CD4-positive, alpha-beta memory T cell (primary cell): ENCODE measurements around the gene ZRANB1. TPM values are rescaled to one million over a fixed set of nuclear protein-coding genes. Genes with fewer than 3 reads are reported as not detected.

Experiments used
- CTCF ChIA-PET: fragments of 350-600 bp; sonication (Branson Sonifier 250); formaldehyde crosslinking; loops from one replicate; lab custom pipeline; 2021; ENCODE audit warnings: inconsistent platforms; ENCODE audit not compliant: partially characterized antibody; lab: Charles Lee
- POLR2A ChIA-PET: fragments of 350-600 bp; sonication (Branson Sonifier 250); formaldehyde crosslinking; loops from one replicate; lab custom pipeline; 2021; ENCODE audit not compliant: partially characterized antibody; lab: Charles Lee
- DNase-seq, 5 donors: peaks; one replicate each; pipeline versions ENCODE4 v3.0.0 to v3.0.0-alpha.2; 2020 to 2022; ENCODE audit warnings: mixed read lengths in 1 of 5
- H3K27ac ChIP-seq: one replicate; pipeline ENCODE4 v1.7.0; 2013; ENCODE audit warnings: low read depth, low read length
- H3K27me3 ChIP-seq: 2 replicates; pipeline ENCODE4 v1.7.0; 2013; ENCODE audit warnings: mild to moderate bottlenecking, low read length, moderate library complexity; ENCODE audit not compliant: insufficient read depth
- H3K36me3 ChIP-seq: 2 replicates; pipeline ENCODE4 v1.7.0; 2013; ENCODE audit warnings: mild to moderate bottlenecking, low read length, moderate library complexity; ENCODE audit not compliant: insufficient read depth
- H3K4me1 ChIP-seq: 2 replicates; pipeline ENCODE4 v1.7.0; 2013; ENCODE audit warnings: mild to moderate bottlenecking, low read length, moderate library complexity; ENCODE audit not compliant: insufficient read depth
- H3K4me3 ChIP-seq, 2 donors: one replicate each; pipeline ENCODE4 v1.7.0; 2013; ENCODE audit warnings: low read length in 2 of 2, mild to moderate bottlenecking in 1 of 2
- H3K9me3 ChIP-seq, 2 donors: one replicate each; pipeline ENCODE4 v1.7.0; 2013; ENCODE audit warnings: low read length in 2 of 2, control low read depth in 1 of 2; ENCODE audit not compliant: control insufficient read depth in 1 of 2
- H3K27ac Mint-ChIP-seq, 7 donors: one replicate each; pipeline ENCODE4 v1.8.0; 2020 to 2021; ENCODE audit warnings: mixed read lengths in 7 of 7, mild to moderate bottlenecking in 6 of 7, inconsistent platforms in 3 of 7, moderate library complexity in 3 of 7
- H3K27me3 Mint-ChIP-seq, 2 donors: one replicate each; pipeline ENCODE4 v1.8.0; 2020 to 2021; ENCODE audit warnings: mixed read lengths in 2 of 2
- H3K36me3 Mint-ChIP-seq, 2 donors: one replicate each; pipeline ENCODE4 v1.8.0; 2020 to 2021; ENCODE audit warnings: mixed read lengths in 2 of 2, inconsistent platforms in 1 of 2, mild to moderate bottlenecking in 1 of 2
- H3K4me1 Mint-ChIP-seq, 4 donors: one replicate each; pipeline ENCODE4 v1.8.0; 2020 to 2021; ENCODE audit warnings: mixed read lengths in 4 of 4, mild to moderate bottlenecking in 1 of 4
- H3K4me3 Mint-ChIP-seq, 8 donors: one replicate each; pipeline ENCODE4 v1.8.0; 2020 to 2021; ENCODE audit warnings: mixed read lengths in 8 of 8, mild to moderate bottlenecking in 7 of 8, moderate library complexity in 6 of 8, inconsistent platforms in 3 of 8
- H3K9me3 Mint-ChIP-seq, 8 donors: one replicate each; pipeline ENCODE4 v1.8.0; 2020 to 2021; ENCODE audit warnings: mixed read lengths in 8 of 8, mild to moderate bottlenecking in 5 of 8, inconsistent platforms in 3 of 8, moderate library complexity in 1 of 8
- intact Hi-C: fragments of 100-400 bp; cut with micrococcal nuclease; formaldehyde crosslinking; loops from one replicate; pipeline ENCODE4 v1.15.1; 2023
- polyA plus RNA-seq, 2 donors: library from polyadenylated mRNA; unstranded; fragments of 300-500 nt; fragmentation: Illumina TruSeq; gene quantifications; one replicate each; pipeline ENCODE4 v1.2.3, GENCODE V29; 2021
- total RNA-seq, 2 experiments: library from RNA; stranded (reverse); gene quantifications; one replicate each; pipeline ENCODE4 v1.2.3, GENCODE V29; 2021

ZRANB1 gene
- total and polyA plus RNA-seq, 4 experiments from 2014 or later = 6.2 to 23.8 (median 16.4) TPM

- H3K36me3 ChIP-seq = no peaks in the 10 kb centered on the region
- H3K4me1 ChIP-seq = no peaks in the 10 kb centered on the region
- intact Hi-C loops = no loop called here
- no peak overlapping the region for H3K4me3 ChIP-seq
- ChIA-PET CTCF (no interaction called here), POLR2A (no interaction called here)
- H3K27ac Mint-ChIP-seq = no peak overlapping the region
- H3K27me3 Mint-ChIP-seq = peaks cover 4 to 7% of the 10 kb centered on the region in 2 donors
- H3K27me3 ChIP-seq = no peaks in the 10 kb centered on the region
- no peak for DNase-seq
- no peaks in the 10 kb centered on the region for H3K9me3 ChIP-seq
- no peaks in the 10 kb centered on the region for H3K36me3 Mint-ChIP-seq
- no peaks in the 10 kb centered on the region for H3K9me3 Mint-ChIP-seq
- H3K4me3 Mint-ChIP-seq = no peak overlapping the region
- no peak overlapping the region for H3K27ac ChIP-seq
- H3K4me1 Mint-ChIP-seq = peaks cover 0 to 3% (median 0%) of the 10 kb centered on the region in 4 donors
Measured at GRCh38 chr10:125026974-125027735, 85.2 kb downstream of the ZRANB1 start.

DNA sequence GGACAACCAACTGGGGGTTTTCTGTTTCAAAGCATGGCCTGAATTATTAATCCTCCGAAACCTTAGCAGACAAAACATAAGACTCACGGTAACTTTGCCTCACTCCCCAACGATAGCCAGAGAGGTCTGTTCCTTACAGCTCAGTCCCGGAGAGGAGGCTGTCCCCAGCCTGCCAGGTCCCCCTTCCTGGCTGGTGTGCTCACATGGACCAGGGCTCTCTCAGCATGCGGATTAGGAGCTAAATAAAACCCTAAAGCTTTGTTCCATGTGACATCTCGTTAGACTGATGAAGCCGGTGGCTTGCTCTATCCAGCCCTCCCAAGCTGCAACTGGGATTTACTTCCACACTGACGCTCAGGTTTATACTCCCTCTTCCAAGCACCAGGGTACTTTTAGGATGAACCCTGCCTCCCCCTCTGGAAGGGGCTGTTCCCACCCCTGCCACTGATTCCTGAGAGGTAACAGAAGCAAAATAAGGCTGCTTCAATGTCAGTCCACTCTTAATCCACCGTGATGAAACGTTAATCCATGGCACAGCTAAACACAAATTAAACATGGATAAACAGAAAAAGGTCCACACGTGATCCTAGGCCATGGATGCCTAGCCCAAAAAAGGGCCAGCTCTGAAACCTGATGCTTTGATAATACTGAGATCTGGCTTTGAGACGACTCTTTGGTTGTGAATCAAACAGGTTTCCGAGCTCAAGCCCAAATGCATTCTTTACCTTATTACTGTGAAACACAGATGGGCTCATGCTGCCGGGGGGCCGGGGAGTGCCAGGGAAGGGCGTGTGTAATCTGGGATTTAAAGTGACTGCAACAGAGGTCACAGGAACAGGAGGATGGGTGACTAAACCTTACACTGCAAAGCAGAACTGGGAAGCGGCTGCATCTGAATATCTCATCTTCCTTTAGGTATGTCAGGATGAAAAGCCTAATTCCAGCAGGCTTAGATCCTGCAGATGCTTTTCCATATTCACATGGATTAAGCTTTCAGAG is 86.2 kb downstream of the ZRANB1 start:
- no peaks in the 10 kb centered on the region for H3K36me3 Mint-ChIP-seq
- no peak overlapping the region for H3K27ac ChIP-seq
- no peak overlapping the region for H3K27ac Mint-ChIP-seq
- no peaks in the 10 kb centered on the region for H3K9me3 ChIP-seq
- CTCF ChIA-PET = no interaction called here
- POLR2A ChIA-PET = no interaction called here
- intact Hi-C loops = no loop called here
- H3K27me3 ChIP-seq = no peaks in the 10 kb centered on the region
- no peak for DNase-seq
- no peaks in the 10 kb centered on the region for H3K9me3 Mint-ChIP-seq
- no peaks in the 10 kb centered on the region for H3K36me3 ChIP-seq
- peaks cover 3 to 5% of the 10 kb centered on the region in 2 donors for H3K27me3 Mint-ChIP-seq
- no peaks in the 10 kb centered on the region for H3K4me1 ChIP-seq
- H3K4me3 Mint-ChIP-seq = no peak overlapping the region
- peaks cover 0 to 2% (median 0%) of the 10 kb centered on the region in 4 donors for H3K4me1 Mint-ChIP-seq
- no peak overlapping the region for H3K4me3 ChIP-seq

DNA sequence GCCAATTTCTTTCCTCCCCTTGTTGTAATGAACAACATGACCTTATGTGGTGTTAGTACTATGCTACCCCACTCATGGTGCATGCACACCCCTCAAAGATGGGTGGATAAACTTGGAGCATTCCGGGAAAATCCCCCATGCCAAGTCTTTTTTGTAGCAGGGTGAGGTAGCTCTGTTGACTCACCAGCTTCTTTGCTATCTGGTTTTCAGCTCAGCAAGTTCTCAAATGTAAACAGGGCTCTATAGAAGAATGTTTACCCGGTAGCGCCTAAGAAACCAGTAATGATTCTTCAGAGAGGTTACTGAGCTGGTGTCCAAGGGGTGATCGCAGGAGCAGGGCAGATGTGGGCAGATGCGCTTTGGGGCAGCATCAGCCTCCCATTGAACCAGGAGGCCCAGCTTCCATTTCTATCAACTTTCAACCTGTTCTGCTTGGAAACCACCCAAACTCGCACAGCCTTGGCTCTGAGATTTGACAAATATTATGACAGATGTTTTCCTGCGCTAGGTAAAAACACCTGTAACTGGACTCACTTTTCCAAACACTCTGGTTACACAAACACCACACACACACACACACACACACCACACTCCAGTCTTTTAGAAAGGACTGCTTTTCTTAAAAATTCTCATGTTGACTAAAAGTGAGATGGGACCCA is 87.8 kb downstream of the ZRANB1 start:
- Mint-ChIP-seq H3K9me3 (no peaks in the 10 kb centered on the region), H3K4me3 (no peak overlapping the region), H3K4me1 (peaks cover 0 to 2% (median 0%) of the 10 kb centered on the region in 4 donors), H3K27me3 (peaks cover 2 to 5% of the 10 kb centered on the region in 2 donors), H3K27ac (no peak overlapping the region), H3K36me3 (no peaks in the 10 kb centered on the region)
- intact Hi-C loops = no loop called here
- Histone ChIP-seq H3K36me3 (no peaks in the 10 kb centered on the region), H3K4me3 (no peak overlapping the region), H3K27me3 (no peaks in the 10 kb centered on the region), H3K27ac (no peak overlapping the region), H3K4me1 (no peaks in the 10 kb centered on the region), H3K9me3 (no peaks in the 10 kb centered on the region)
- ChIA-PET CTCF (no interaction called here), POLR2A (no interaction called here)
- no peak for DNase-seq

GRCh38 chr10:125030567-125031197 is 88.8 kb downstream of the ZRANB1 start:
- H3K4me3 ChIP-seq = no peak overlapping the region
- H3K9me3 ChIP-seq = no peaks in the 10 kb centered on the region
- H3K36me3 ChIP-seq = no peaks in the 10 kb centered on the region
- intact Hi-C loops = no loop called here
- no peak for DNase-seq
- no peak overlapping the region for H3K27ac ChIP-seq
- CTCF ChIA-PET = no interaction called here
- no peak overlapping the region for H3K27ac Mint-ChIP-seq
- no peaks in the 10 kb centered on the region for H3K4me1 ChIP-seq
- no peaks in the 10 kb centered on the region for H3K36me3 Mint-ChIP-seq
- no peak overlapping the region for H3K4me3 Mint-ChIP-seq
- POLR2A ChIA-PET = no interaction called here
- no peaks in the 10 kb centered on the region for H3K9me3 Mint-ChIP-seq
- H3K4me1 Mint-ChIP-seq = peaks cover 0 to 2% (median 0%) of the 10 kb centered on the region in 4 donors
- no peaks in the 10 kb centered on the region for H3K27me3 ChIP-seq
- peaks cover 2% of the 10 kb centered on the region in 2 donors for H3K27me3 Mint-ChIP-seq

GRCh38 chr10:125032474-125033020 is 90.6 kb downstream of the ZRANB1 start:
- Histone ChIP-seq H3K27ac (no peak overlapping the region), H3K36me3 (no peaks in the 10 kb centered on the region), H3K4me3 (no peak overlapping the region), H3K4me1 (no peaks in the 10 kb centered on the region), H3K27me3 (no peaks in the 10 kb centered on the region), H3K9me3 (no peaks in the 10 kb centered on the region)
- Mint-ChIP-seq H3K27me3 (peaks cover 2 to 5% of the 10 kb centered on the region in 2 donors), H3K36me3 (no peaks in the 10 kb centered on the region), H3K4me1 (peaks cover 0 to 2% (median 0%) of the 10 kb centered on the region in 4 donors), H3K27ac (no peak overlapping the region), H3K4me3 (no peak overlapping the region), H3K9me3 (no peaks in the 10 kb centered on the region)
- no peak for DNase-seq
- CTCF ChIA-PET = no interaction called here
- intact Hi-C loops = no loop called here
- POLR2A ChIA-PET = no interaction called here

GRCh38 chr10:125033146-125033924 is 91.4 kb downstream of the ZRANB1 start:
- H3K4me1 ChIP-seq = no peaks in the 10 kb centered on the region
- CTCF ChIA-PET = interaction anchor here (4.5 kb wide), 1 partner anchor 15 kb away, joined by 26 read pairs; no protein-coding TSS in a partner anchor
- H3K27me3 ChIP-seq = no peaks in the 10 kb centered on the region
- H3K4me3 ChIP-seq = no peak overlapping the region
- H3K9me3 ChIP-seq = no peaks in the 10 kb centered on the region
- no peak overlapping the region for H3K27ac ChIP-seq
- no peaks in the 10 kb centered on the region for H3K9me3 Mint-ChIP-seq
- H3K36me3 Mint-ChIP-seq = no peaks in the 10 kb centered on the region
- intact Hi-C loops = no loop called here
- H3K27ac Mint-ChIP-seq = no peak overlapping the region
- DNase-seq = no peak
- peaks cover 2 to 7% of the 10 kb centered on the region in 2 donors for H3K27me3 Mint-ChIP-seq
- H3K4me1 Mint-ChIP-seq = peaks cover 0 to 2% (median 0%) of the 10 kb centered on the region in 4 donors
- H3K36me3 ChIP-seq = no peaks in the 10 kb centered on the region
- POLR2A ChIA-PET = no interaction called here
- no peak overlapping the region for H3K4me3 Mint-ChIP-seq
